HT-29 (cell line): ENCODE results near the gene NDC1. TPM values are rescaled to one million over a fixed set of nuclear protein-coding genes. Genes with fewer than 3 reads are reported as not detected.
A peak's percentile ranks its signal among the peaks of the same experiment; 100 is the strongest.

Experiments used
- DNase-seq: peaks from one replicate; pipeline ENCODE4 v3.0.0-alpha.2; 2015; ENCODE audit warnings: low spot score
- total RNA-seq: library from RNA; depleted of rRNA; stranded (reverse); fragments of >200 nt; shearing (Covaris generic); gene quantifications from 2 replicates; pipeline ENCODE4 v1.2.3, GENCODE V29; 2014

NDC1 gene
- total RNA-seq, 1 experiment from 2014 or later: 29.5 TPM

GRCh38 chr1:53732409-53732808 lies 105.7 kb downstream of the NDC1 start:
- no peak for DNase-seq

GRCh38 chr1:53731779-53732305 lies 106.3 kb downstream of the NDC1 start:
- no peak for DNase-seq

DNA sequence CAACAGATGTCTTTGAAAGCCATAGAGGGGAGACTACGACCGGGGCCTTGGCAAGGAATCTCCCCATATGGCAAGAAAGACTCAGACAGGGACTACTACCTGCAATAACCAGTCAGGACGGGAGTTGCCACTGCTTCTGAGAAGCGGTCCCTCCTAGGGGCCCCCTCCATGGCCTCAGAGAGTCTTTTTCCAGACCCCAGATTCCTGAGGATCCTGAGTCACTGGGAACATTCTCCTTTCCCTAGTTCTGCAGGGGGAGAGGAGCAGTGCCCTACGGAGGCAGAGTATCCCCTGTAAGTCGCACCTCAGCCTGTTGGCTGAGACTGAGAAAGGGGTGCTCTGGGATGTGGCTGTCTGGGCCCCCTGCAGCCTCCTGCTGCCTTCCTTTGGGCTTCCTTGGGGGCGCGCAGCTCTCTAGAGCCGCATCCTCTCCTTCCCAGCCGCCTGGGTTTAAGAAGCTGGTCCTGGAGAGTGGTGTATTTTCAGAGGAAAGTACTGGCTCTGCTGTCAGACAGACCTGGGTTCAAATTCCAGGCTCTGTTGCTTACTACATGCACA lies 107.0 kb downstream of the NDC1 start:
- DNase-seq: no peak

- DNase-seq: no peak
Observed at GRCh38 chr1:53730224-53730865, 107.8 kb downstream of the NDC1 start.

DNA sequence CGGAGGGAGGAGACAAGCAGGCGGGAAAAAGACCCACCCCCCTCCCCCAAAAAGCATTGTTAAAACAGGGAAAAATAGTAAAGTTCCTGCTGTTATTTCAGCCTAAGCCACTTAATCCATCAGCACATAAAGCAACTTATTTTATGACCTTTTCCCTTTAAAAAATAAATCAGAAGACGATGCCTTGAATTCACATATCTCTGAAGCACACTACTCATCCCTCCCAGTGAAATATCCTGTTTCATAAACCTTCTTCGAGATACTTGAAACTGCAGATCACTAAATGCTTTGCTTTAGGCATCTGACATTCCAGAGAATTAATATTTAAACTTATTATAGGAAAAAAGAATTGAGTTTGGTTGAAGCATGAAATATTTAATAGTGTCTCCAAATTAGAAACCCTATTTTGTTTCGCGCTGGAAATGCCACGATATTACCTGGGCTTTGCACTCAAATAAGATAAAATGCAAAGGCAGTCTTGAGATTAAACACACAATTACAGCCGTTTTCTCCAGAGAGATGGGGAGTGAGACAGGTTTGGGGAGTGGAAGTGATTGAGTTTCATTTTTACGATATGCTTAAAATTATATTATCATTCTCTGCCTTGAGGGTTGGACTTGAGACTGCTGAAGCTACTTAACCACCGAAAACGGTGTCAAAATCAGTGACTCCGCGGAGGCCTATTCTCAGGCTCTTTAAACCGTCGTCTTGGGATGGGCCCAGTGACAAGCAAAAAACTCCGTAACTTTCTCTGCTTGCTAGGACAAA lies 108.5 kb downstream of the NDC1 start:
- no peak for DNase-seq

DNA sequence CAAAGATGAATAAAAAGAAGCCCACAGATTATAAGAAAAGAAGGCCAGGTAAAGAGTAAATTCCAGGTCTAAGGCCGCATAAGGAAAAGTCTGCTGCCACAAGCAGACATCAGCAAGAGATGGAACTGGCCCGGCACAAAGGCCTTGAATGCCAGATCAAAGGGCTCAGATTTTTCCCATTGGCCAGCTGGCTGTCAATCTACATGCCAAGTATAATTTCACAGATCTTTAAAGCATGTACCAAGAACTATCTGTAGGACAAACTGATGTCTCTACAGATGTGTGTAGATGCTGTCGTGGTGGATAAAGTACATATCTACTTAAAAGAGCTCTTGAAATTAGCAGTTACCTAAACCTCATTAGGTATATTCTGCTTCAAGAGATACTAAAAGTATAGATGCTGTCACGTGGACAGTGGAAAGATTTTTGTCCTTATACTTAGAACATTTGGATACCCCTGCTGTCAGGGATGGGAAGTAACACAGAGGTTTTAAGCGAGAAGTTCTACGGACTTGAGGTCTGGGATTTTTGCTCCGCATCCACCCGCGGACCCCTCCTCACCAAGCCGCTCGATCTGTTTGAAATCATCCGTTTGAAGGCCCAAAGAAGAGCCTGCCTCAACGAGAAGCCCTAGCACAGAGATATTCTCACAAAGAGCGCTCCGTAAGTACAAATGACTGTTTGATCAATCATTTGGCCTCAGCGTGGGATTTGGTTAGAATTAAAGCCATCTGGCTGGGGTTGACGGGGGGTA lies 109.2 kb downstream of the NDC1 start:
- no peak for DNase-seq

- no peak for DNase-seq
Observed at GRCh38 chr1:53728196-53728595, 109.9 kb downstream of the NDC1 start.

DNA sequence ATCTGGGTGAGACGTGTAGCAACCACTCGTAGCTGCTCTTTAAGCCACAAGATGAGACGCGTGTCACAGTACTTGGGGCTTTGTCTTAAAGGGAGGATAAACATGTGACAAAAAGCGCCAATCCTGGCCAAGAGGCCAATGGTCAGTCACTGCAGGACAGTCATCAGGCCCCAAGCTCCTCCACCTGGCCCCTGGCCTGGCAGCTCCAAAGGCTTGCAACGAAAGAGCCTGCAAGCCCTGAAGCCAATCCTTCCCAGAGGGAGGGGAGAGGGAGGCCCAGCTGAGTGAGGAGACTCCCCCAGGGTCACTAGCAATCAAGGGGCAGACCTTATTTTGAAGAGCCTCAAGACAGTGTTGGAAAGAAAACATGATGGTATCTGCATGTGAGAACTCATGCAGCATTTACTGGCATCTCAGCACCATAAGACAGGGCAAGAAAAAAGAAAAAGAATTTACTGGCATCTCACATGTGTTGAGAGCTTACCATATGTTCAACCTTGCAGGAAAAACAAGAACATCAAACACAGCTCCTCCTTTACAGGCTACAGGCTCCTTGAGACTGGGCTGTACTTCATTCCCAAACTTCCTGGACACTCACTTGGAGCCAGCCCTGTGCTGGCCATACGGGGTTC lies 110.5 kb downstream of the NDC1 start:
- no peak for DNase-seq

- no peak for DNase-seq
Observed at GRCh38 chr1:53726009-53726600, 112.0 kb downstream of the NDC1 start.

- no peak for DNase-seq
Observed at GRCh38 chr1:53725238-53725689, 112.8 kb downstream of the NDC1 start.

- no peak for DNase-seq
Observed at GRCh38 chr1:53722025-53722424, 116.1 kb downstream of the NDC1 start.

DNA sequence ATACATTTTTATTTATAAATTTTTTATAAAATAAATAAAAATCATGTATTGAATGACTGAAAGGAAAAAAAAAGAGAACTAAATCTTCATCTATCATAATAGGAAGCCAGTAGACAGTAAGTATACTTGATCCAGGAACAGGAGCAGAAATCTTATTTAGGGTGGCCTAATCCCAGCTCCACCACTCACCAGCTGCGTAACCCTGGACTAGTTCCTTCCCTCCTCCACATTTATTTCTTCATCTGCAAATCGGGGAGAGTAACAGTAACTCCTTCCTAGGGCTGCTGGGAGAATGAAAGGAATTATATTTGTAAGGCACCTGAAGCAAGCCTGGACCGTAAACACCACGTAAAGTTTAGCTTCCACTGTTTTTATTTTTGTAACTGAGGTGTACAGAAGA lies 117.0 kb downstream of the NDC1 start:
- DNase-seq: no peak

DNA sequence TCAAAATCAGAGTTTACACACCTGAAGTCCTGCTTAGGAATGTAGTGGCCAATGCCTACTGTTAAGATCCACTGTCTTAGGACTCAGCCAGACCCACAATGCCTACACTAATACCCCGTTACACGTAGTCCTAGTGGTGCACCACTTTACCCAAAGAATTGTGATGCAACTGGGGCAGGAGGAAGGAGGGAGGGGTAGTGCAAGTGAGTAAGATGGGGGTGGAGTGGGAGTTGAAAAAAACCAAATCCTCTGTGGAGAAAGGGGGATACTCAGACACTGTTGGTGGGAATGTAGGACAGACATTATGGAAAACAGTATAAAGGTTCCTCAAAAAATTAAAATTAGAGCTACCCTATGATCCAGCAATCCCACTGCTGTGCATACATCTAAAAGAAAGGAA lies 118.6 kb downstream of the NDC1 start:
- no peak for DNase-seq

- no peak for DNase-seq
Observed at GRCh38 chr1:53718443-53718842, 119.7 kb downstream of the NDC1 start.

GRCh38 chr1:53717025-53717804 lies 120.9 kb downstream of the NDC1 start:
- no peak for DNase-seq

DNA sequence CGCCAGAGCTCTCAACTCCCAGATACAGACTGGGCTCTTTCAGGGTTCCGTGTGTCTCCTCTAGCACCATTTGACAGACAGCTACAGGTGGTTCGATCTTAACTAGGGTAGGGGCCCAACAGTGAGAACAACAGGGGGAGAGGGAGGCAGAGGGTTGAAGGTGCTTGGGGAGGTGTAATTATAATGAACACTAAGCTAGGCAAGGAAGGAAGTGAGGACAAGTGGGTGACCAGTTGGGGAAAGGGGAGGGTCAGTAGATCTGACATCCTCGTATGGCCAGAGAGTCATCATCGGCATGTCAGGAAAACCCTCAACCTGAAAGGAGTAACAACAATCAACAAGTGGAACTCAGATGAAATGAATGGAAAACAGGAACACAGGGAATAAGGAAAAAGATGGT lies 121.9 kb downstream of the NDC1 start:
- no peak for DNase-seq

- DNase-seq: peak; percentile 20
Observed at GRCh38 chr1:53715478-53715877, 122.6 kb downstream of the NDC1 start.
